Activated CD4-positive, alpha-beta T cell treated with anti-CD3 and anti-CD28 coated beads, Interleukin-2, amount 50 U/mL, for 16 hours (primary cell): ENCODE measurements around the gene WIPI1.
"Not testable (repeated sequence)": the region's sequence is repeated elsewhere in the genome, so short reads cannot be mapped to it uniquely, and the experiment has no call there.

Experiments used
- DNase-seq: peaks from one replicate; pipeline ENCODE4 v3.0.0-alpha.2; 2020

The WIPI1 gene

DNA sequence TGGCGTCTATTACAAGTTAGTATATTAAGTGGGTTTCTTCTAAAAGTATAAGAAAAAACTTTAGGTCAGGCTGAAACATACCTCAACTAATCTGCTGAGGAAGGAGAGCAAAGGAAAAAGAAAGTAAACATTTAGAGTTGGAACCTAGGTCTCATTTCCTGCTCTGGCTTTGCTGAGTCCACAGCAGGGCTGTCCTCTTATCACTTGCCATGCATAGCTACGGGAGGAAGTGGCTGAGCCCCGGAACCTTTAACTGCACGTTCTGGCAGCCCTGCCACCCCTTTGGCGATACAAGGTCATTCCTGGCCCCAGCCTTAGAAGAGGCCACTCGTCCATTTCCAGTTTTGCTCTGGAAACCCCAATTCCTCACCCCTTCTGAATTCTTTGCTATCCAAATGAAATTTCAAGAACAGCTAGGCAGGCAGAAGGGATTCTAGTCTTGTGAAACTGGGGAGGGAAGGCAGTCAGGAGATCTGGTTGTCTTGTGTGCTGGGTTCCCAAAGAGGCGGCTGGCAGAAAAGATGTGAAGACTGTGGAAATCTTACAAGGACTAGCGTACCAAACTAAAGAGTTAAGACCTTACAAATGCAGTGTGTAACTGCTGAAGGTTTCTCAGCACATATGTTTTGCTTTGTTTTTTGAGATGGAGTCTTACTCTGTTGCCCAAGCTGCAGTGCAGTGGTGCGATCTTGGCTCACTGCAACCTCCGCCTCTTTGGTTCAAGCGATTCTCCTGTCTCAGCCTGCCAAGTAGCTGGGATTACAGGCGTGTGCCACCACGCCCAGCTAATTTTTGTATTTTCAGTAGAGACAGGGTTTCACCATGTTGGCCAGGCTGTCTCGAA lies 19.1 kb downstream of the WIPI1 start:
- peak; percentile 74 for DNase-seq

- DNase-seq: peak; percentile 89
These were observed 21.1 kb downstream of the WIPI1 start for GRCh38 chr17:68435876-68436842.

DNA sequence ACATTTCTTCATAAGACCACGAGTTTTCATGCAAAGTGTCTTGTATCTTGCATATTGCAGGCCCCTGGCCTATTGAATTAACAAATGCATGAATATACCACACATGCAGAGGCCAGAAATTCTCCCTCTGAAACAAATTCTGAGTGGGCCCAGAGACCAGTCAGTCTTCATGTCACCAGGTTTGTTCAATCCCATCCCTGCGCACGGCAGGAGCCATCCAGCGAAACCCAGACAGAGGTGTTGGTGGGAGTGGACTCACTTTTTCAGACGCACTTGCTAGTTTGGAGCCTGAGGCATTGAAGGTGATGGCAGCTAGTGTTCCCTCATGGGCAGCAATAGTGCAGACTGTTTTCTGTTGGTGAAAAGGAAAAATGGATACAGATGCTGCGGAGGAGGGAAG lies 21.9 kb downstream of the WIPI1 start:
- no peak for DNase-seq

- DNase-seq: no peak
These were observed 23.3 kb downstream of the WIPI1 start for GRCh38 chr17:68433911-68434508.

DNA sequence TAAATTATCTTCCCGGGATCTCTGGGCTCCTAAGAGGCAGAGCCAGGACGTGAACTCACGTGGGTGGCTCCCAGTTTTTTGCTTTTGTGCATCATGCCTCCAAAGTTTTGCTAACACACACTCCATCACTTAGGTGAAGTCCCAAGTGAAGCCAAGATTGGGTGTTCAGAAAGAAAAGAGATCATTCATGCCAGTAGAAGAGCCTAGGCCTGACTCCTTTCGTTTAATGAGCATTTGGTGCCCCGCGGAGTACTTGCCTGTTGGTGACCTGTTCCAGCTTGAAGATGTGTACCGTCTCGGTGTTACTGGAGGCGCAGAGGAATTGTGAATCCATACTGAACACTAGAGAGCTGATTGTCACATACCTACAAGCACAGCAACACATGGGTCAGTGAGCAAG lies 24.1 kb downstream of the WIPI1 start:
- no peak for DNase-seq

- no peak for DNase-seq
These were observed 25.0 kb downstream of the WIPI1 start for GRCh38 chr17:68432086-68432864.

DNA sequence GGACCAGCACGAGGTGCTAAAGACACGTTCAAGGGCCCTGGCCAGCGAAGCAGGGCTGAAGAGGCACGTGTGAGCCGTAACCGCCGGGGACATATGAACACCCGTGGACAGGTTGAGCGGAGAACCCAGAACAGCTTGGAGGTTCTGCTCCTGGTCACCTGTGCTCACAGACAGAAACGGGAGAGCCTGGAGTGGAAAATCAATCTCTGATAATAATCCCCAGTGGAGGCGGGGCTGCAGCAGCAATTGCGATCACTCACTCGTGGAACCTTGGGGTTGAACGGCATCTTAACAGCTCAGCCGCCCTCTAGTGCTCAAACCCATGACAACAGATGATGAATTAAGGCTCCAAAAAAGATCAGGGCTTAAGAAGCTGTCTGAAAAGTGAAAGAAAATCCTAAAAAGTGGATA lies 25.6 kb downstream of the WIPI1 start:
- peak; percentile 35 for DNase-seq

DNA sequence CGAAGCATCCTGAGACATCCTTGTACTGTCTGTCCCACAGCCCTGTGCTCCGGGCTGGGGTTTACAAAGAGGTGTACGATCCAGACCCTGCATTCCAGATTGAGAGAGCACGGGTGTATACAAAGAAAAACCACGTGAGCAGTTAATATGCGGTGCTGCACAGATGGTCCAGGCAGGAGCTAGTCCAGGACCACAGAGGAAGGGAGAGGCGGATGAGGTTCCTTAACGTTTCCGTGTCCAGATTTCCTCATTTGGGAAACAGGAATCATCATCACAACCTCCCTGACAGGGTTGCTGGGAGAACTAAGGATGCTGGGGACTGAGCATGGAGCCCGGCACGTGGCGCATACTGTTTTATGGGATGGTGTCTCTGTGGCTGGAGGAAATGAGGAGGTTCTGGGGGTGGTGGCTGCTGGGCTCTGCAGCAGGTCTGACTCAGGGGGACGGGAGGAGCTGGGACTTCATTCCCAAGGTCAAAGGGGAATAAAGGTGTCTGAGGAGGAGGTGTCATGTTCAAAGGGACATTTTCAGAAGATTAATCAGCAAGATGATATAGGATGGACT lies 26.2 kb downstream of the WIPI1 start:
- no peak for DNase-seq

DNA sequence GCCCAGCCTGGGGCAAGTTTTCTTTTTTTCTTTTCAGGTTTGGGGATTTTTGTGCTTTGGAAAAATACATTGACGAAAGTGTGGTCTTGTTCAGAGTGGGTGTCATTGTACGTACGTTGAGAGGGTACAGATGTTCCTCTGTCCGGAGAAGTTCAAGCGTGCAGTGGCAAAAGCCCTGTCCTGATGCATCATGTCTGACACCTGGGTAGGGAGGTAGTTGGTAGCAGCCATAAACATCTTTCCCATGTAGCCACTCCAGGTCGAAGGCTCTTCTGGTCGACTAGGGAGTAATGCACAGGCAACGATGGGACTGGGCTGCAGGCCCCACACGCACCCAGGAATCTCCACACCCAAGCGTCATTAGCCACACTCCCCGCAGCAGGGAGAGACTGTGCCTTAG lies 27.4 kb downstream of the WIPI1 start:
- no peak for DNase-seq

GRCh38 chr17:68428498-68429172 lies 28.7 kb downstream of the WIPI1 start:
- no peak for DNase-seq

DNA sequence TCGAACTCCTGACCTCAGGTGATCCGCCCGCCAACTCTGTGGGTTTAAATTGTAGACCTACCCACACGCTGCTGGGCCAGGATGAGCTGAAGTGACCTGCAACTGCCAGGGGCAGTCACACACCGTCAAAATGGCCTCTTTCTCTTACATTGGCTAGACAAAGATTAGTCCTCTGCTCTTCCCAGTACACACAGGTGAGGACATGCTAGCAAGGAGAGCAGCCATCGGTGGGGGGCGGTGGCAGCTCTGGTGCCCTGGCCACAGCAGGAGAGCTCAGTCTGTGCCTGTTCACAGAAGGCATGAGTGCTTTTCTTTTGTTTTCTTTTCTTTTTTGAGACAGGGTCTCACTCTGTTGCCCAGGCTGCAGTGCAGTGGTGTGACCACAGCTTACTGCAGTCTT lies 29.7 kb downstream of the WIPI1 start:
- DNase-seq: no peak

DNA sequence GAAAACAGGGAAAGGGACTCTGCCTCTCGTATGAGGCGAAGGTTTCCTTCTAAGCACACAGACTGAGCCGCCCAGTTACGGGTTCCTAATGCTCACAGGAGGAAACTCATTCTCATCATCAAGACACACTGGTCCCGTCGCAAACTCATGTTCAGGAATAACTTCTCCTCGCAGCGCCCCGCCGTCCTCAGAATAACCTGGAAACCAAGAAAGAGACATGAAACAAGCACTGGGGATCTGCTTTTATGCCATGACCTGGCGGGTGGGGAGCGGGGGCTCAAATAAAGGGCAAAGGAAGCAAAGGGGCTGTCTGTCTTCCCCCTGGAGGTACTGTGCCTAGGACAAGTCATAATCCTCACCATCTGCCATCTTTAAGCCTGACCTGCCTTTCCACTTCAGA lies 31.3 kb downstream of the WIPI1 start:
- DNase-seq: no peak

DNA sequence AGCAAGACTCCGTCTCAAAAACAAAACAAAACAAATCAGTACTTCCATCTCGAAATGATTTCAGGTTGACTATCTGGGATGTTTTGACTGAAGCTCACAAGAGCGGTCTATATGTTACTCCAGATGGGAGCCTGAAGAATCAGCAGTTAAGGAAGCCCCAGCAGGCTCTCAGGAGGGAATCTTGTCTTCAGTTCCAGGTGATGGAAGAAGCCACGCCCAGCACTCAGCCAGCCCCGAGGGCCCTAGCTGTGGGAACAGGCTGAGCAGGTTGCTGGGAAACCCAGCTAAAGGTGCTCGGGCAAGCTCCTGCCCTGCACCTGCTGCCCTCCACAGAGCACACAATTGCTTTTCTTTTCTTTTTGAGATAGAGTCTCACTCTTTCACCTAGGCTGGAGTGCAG lies 32.4 kb downstream of the WIPI1 start:
- no peak for DNase-seq

GRCh38 chr17:68424203-68424602 lies 33.1 kb downstream of the WIPI1 start:
- DNase-seq: no peak

DNA sequence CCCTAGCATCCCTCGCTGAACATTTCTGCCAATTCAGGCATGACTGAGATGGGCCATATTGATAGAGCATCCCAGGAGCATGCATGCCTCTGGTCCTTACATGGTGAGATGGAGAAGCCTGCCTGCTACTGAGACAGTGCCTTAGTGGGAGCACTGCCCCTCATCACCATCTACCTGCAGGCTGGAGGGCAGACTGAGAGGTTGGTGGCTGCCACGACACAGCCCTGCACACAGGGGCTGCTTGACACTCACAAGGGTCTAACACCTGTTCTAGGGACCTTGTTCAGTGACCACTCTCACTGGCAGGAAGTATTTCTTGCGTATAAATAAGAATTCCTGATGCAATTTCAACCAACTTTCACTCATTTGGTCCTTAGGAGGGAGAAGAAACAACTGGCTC lies 34.0 kb downstream of the WIPI1 start:
- no peak for DNase-seq

DNA sequence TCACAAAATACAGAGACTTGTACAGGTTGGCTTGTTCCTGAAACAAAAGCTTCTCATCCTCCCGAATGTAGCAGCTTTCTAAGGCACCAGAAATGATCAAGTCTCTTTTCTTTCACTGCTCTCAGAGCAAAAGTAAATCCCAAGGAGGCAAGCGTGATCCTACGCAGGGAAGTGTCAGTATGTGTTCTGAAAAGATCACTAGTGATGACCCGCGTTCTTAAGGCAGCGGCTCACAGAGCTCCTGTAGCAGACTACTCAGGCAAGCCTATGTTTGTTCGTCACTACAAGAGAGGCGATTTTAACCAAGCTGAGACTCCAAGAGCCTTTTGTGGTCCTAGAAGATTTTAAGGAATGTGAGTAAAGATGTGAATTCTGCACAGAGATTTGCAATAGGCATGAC lies 34.5 kb downstream of the WIPI1 start:
- DNase-seq: no peak

DNA sequence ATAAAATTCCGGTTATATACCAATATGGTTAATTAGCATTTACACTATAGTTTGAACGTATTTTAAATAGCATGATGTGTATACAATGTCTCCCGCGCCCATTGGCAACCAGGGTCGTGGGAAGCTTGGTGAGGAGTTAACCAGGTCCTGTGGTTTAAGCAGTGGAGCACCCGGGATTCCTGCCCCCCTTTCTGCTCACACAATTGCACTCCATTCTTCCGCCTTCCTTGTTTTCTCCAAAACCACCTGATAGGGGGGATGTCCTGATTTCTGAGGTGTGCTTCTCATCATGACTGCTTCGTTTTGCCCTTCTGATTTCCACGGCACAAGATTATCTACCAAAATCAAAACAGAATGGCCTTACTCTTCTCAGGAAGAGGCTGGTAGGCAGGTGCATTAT lies 35.8 kb downstream of the WIPI1 start:
- no peak for DNase-seq

DNA sequence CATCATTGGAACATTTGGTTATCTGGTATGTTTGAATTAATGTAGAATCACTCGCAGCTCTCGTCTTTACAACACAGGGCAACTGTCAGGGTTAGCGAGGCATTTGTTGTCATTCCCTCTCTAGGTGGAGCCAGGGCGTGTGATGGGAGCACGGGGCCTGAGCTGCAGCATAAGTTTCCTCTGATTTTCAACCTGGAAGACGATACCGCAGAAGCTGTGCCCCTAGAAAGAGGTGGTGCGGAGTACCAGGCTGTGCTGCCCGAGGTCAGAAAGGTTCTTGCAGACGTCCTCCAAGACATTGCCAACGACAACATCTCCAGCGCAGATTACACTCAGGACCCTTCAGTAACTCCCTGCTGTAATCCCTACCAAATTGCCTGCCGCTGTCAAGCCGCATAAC lies 37.2 kb downstream of the WIPI1 start:
- no peak for DNase-seq

DNA sequence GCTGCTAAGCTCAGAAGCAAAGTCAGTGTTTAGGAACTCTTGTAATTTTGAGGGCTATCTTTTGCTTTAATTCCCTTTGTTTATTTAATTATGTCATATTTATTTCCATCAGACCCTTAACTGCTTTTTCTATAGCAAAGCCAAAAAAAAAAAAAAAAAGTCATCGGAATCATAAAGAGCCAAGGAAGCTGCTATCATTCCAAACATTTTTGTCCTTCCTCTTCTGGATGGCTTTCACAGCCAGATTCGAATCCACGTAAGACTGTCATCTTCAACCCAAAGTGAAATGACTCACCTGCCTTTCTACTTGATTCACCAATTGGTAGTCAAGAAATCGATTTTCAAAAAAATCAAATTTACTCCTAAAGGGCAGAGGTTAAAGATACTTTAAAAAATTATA lies 38.4 kb downstream of the WIPI1 start:
- no peak for DNase-seq

- DNase-seq: no peak
These were observed 40.0 kb downstream of the WIPI1 start for GRCh38 chr17:68417317-68417716.

DNA sequence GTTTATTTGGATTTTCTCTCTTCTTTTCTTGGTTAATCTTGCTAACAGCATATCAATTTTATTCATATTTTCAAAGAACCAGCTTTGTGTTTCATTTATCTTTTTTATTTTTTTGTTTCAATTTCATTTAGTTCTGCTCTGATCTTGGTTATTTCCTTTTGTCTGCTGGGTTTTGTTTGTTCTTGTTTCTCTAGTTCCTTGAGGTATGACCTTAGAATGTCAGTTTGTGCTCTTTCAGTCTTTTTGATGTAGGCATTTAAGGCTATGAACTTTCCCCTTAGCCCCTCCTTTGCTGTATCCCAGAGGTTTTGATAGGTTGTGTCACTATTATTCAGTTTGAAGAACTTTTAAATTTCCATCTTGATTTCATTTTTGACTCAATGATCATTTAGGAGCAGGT lies 42.4 kb downstream of the WIPI1 start:
- DNase-seq: not testable (repeated sequence)
